Ectodermal cell (in vitro differentiated cells): ENCODE measurements around the gene CHRNB1.

Source experiments
- H3K27ac ChIP-seq: 2 replicates; pipeline ENCODE4 v1.7.0; 2013; ENCODE audit warnings: mild to moderate bottlenecking, low read depth, low read length; ENCODE audit not compliant: insufficient read depth, poor library complexity, severe bottlenecking
- H3K27me3 ChIP-seq: 2 replicates; pipeline ENCODE4 v1.7.0; 2013; ENCODE audit warnings: mild to moderate bottlenecking, low read length; ENCODE audit not compliant: insufficient read depth, control insufficient read depth, poor library complexity, severe bottlenecking
- H3K36me3 ChIP-seq: one replicate; pipeline ENCODE4 v1.7.0; 2013; ENCODE audit warnings: low read length; ENCODE audit not compliant: control insufficient read depth, insufficient read depth
- H3K4me1 ChIP-seq: one replicate; pipeline ENCODE4 v1.7.0; 2013; ENCODE audit warnings: low read length; ENCODE audit not compliant: control insufficient read depth, insufficient read depth
- H3K4me3 ChIP-seq: 2 replicates; pipeline ENCODE4 v1.7.0; 2013; ENCODE audit warnings: low read depth, low read length, control low read depth; ENCODE audit not compliant: insufficient read depth
- H3K9me3 ChIP-seq: 2 replicates; pipeline ENCODE4 v1.7.0; 2013; ENCODE audit warnings: mild to moderate bottlenecking, low read length, moderate library complexity; ENCODE audit not compliant: control insufficient read depth
- WGBS, 2 experiments: methylation state at CpG; one replicate each; pipeline ENCODE4 v1.1.7; 2013; ENCODE audit warnings: missing lambda C conversion rate in 2 of 2; 5-methylcytosine and 5-hydroxymethylcytosine counted together

The CHRNB1 gene

GRCh38 chr17:7445619-7445968 is 733 bp downstream of the CHRNB1 start:
- H3K4me1 ChIP-seq = peaks cover 26% of the 10 kb centered on the region
- H3K36me3 ChIP-seq = no peaks in the 10 kb centered on the region
- H3K4me3 ChIP-seq = peak overlapping the region; percentile 46
- no peak overlapping the region for H3K27ac ChIP-seq
- H3K27me3 ChIP-seq = peaks cover 21% of the 10 kb centered on the region
- 1 to 3% methylated on average over 16 of the region's 16 CpGs for WGBS, 2 experiments
- H3K9me3 ChIP-seq = no peaks in the 10 kb centered on the region

- Histone ChIP-seq H3K9me3 (no peaks in the 10 kb centered on the region), H3K4me1 (peaks cover 20% of the 10 kb centered on the region), H3K27me3 (peaks cover 7% of the 10 kb centered on the region), H3K36me3 (no peaks in the 10 kb centered on the region), H3K4me3 (no peak overlapping the region), H3K27ac (no peak overlapping the region)
- 92 to 97% methylated on average over 7 of the region's 7 CpGs for WGBS, 2 experiments
Observed at GRCh38 chr17:7448461-7448860, 3.6 kb downstream of the CHRNB1 start.

DNA sequence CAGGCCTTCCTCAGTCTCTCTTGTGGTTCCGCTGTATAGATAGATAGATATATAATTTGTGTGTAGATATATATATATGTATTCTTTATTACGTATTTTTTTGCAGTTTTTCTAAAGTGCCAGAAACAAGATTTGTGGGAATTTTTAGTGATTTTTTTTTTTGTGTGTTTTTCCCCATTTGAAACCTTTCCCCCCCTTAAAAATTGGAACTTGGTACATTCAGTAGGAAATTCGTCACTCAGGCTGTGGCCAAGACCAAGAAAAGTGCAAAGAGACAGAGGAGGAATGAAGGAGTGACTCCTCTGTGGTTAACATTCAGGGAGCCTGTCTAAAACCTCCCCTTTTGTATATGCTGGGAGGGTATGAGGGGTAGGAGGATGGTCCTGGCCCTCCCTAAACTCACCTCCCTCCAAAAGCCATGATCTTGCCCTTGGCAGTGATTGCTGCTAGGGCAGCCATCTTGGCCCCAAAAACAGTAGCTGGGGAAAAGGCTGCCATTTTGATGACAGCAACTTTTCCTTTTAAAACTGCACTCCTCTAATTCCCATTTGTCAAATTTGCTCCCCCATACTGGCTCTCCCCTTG is 15.2 kb downstream of the CHRNB1 start:
- no peaks in the 10 kb centered on the region for H3K9me3 ChIP-seq
- peaks cover 4% of the 10 kb centered on the region for H3K36me3 ChIP-seq
- 55 to 92% methylated on average over 1 to 2 of the region's 3 CpGs for WGBS, 2 experiments
- H3K27ac ChIP-seq = no peak overlapping the region
- peaks cover 6% of the 10 kb centered on the region for H3K4me1 ChIP-seq
- H3K27me3 ChIP-seq = no peaks in the 10 kb centered on the region
- H3K4me3 ChIP-seq = no peak overlapping the region

- Histone ChIP-seq H3K4me1 (peaks cover 6% of the 10 kb centered on the region), H3K27ac (no peak overlapping the region)
- WGBS, 2 experiments = 66 to 69% methylated on average over 7 of the region's 7 CpGs
Observed at GRCh38 chr17:7460850-7461660, 16.2 kb downstream of the CHRNB1 start.

DNA sequence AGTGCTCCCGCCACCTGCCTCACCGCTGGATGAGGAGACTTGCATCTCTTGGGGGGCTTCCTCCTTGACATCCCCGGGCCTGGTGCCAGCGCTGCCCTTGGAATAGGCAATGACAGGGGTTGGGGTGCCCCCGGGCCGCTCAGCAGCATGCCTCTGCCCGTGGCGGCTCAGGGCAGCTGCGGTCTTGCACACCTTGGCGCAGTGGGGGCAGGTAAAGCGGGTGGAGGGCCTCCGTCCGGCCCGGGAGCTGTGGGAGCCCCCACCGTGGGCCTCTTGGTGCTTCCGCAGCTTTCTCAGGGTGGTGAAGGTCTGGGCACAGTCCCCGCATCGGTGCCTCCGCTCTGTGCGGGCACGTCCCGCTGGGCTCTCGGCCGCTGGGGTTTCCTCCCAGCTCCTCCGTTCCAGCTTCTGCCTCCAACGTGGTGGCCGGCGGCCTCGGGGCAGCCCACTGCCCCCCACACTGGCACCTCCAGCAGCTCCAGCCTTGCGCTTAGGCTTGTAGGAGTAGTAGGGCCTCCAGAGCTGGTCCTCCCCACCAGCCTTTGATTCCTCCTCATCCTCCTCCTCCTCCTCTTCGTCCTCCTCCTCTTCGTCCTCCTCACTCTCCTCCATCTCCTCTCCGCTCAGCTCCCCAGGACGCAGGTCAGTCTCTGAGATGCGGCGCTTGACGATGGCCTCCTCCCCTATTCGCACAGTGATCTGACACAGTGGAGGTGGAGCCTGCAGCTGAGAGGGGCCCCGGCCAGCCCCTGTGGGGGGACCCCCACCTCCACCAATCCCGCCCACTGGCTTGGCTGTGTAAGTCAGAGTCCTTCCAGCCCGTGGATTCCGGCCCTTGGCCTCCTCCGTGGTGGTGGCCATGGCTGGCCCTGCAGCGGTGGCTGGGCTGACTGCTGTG is 17.9 kb downstream of the CHRNB1 start:
- 95% methylated on average over 44 of the region's 44 CpGs for WGBS, 2 experiments
- Histone ChIP-seq H3K9me3 (no peaks in the 10 kb centered on the region), H3K4me3 (no peak overlapping the region), H3K27ac (no peak overlapping the region), H3K4me1 (peaks cover 10% of the 10 kb centered on the region), H3K36me3 (peaks cover 4% of the 10 kb centered on the region), H3K27me3 (no peaks in the 10 kb centered on the region)

More at GRCh38 chr17:7460850-7461660, 16.2 kb downstream of the CHRNB1 start:
- no peaks in the 10 kb centered on the region for H3K27me3 ChIP-seq
- no peaks in the 10 kb centered on the region for H3K9me3 ChIP-seq
- H3K36me3 ChIP-seq = peaks cover 4% of the 10 kb centered on the region
- H3K4me3 ChIP-seq = no peak overlapping the region

DNA sequence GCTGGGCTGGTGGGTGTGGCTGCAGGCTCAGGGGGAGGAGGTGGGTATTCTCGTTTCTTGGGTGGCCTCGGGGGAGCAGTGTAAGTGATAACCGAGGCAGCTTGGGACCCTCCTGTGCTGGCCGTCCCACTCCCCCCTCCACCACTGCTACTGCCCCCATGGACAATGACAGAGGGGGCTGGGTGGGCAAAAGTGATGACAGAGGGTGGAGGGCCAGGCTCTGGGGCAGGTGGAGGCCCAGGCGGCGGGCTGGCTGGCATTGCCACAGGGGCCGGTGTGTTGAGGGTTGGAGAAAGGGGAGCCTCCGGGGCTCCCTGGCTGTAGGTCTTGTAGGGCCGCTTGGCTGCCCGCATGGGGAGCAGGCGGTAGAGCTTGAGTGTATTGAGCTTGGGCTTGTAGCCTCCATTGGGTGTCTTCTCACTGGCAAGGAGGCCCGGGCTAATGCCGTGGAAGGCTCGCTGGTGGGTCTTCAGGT is 18.5 kb downstream of the CHRNB1 start:
- peaks cover 4% of the 10 kb centered on the region for H3K36me3 ChIP-seq
- WGBS, 2 experiments = 92% methylated on average over 13 to 14 of the region's 14 CpGs
- no peak overlapping the region for H3K4me3 ChIP-seq
- no peak overlapping the region for H3K27ac ChIP-seq
- no peaks in the 10 kb centered on the region for H3K27me3 ChIP-seq
- H3K4me1 ChIP-seq = peaks cover 12% of the 10 kb centered on the region
- no peaks in the 10 kb centered on the region for H3K9me3 ChIP-seq

- WGBS, 2 experiments = 95 to 96% methylated on average over 9 of the region's 9 CpGs
- H3K27ac ChIP-seq = no peak overlapping the region
- H3K4me3 ChIP-seq = no peak overlapping the region
- H3K4me1 ChIP-seq = peaks cover 12% of the 10 kb centered on the region
- H3K36me3 ChIP-seq = peaks cover 4% of the 10 kb centered on the region
- no peaks in the 10 kb centered on the region for H3K27me3 ChIP-seq
- no peaks in the 10 kb centered on the region for H3K9me3 ChIP-seq
Observed at GRCh38 chr17:7464081-7464480, 19.2 kb downstream of the CHRNB1 start.

DNA sequence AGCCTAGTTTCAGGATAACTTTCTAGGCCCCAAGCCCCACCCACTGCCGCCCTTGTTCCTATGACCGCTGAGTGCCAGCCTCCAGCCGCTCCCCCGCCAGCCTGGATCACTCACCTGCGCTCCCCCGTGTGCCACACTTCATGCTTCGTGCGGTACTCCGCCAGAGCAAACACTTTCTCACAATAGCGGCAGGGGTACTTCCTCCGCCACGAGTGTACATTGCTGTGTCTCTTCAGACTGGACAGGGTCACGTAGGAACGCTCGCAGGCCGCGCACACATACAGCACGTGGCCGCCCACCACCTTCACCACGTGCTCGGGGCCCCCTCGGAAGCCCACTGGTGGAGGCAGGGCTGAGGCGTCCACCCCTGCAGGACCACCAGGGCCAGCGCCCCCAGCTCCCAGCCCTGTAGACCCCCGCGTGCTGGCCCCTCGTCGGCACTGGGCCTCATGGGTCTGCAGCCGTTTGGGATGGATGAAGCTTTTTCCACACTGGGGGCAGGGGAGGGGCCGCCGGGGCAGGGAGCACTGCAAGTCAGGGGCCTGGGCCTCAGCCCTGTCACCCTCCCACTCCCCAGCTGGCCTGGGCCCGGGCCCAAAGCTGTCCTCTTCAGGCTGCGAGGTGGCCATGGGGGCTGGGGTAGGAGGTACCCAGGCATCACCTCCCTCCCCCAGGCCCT is 20.9 kb downstream of the CHRNB1 start:
- no peak overlapping the region for H3K27ac ChIP-seq
- no peak overlapping the region for H3K4me3 ChIP-seq
- H3K9me3 ChIP-seq = no peaks in the 10 kb centered on the region
- H3K4me1 ChIP-seq = peaks cover 12% of the 10 kb centered on the region
- peaks cover 4% of the 10 kb centered on the region for H3K36me3 ChIP-seq
- WGBS, 2 experiments = 95% methylated on average over 33 of the region's 33 CpGs
- H3K27me3 ChIP-seq = no peaks in the 10 kb centered on the region

DNA sequence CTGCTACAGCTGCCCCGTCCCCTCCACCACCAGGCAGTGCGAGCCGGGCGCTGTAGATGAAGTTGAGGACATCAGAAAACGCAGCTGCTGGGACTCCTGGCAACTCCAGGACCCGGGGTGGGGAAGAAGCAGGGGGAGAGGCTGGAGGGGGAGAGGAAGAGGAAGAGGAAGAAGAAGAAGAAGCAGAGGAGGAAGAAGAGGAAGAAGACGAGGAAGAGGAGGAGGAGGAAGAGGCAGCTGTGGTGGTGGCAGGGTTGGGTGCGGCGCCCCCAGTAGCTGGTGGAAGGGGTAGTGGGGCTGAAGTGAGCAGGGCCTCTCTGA is 21.4 kb downstream of the CHRNB1 start:
- H3K4me1 ChIP-seq = peaks cover 11% of the 10 kb centered on the region
- H3K9me3 ChIP-seq = no peaks in the 10 kb centered on the region
- H3K27me3 ChIP-seq = no peaks in the 10 kb centered on the region
- no peak overlapping the region for H3K27ac ChIP-seq
- WGBS, 2 experiments = 96 to 97% methylated on average over 9 of the region's 9 CpGs
- H3K4me3 ChIP-seq = no peak overlapping the region
- peaks cover 4% of the 10 kb centered on the region for H3K36me3 ChIP-seq
